Measurements from ENCODE around the gene PJA2.
"Not testable (repeated sequence)": the region's sequence is repeated elsewhere in the genome, so short reads cannot be mapped to it uniquely, and the experiment has no call there.

The PJA2 gene

GRCh38 chr5:109304309-109304708, 105.5 kb downstream of the PJA2 start:
- DNase-seq: no peak

GRCh38 chr5:109300367-109300766, 109.4 kb downstream of the PJA2 start:
- DNase-seq: no peak

DNA sequence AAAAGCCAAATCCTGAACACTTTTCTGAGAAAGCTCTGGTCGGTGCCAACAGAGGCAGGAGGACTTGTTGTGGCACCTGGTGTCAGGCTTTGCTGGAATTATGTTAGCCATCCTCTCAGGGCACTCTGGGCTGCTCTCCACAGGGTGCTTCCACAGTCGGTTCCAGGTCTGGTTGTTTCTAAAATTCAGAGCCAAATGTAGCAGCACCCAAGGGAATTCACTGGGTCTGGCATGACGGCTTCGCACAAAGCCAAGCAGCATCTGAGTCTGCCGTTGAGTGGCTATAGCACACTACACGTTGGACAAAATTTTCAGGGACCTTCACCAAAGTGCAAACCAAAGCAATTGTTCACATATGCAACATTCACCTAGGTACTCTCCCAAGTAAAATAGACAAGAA, 110.2 kb downstream of the PJA2 start:
- peak; percentile 65 to 93 for DNase-seq

- no peak for DNase-seq
These were observed 111.0 kb downstream of the PJA2 start for GRCh38 chr5:109298794-109299193.

DNA sequence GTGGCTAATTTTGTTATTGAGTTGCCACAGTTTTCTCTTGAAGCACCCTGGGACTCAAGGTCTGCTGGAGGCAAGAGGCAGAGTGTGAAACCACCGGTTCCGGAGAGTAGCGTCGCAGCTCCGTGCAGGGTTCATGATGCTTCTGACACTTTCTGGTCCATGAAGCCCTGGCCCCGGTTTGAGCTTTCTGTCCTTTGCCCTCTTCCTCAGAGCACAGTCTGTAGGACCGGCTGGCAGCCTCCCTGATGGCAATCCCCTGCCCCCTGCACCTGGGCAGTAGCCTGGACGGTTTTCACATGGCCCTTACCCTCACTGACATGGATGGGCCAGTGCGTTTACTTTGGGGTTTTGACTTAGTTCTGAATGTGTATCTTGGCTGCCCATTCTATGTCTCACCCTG, 111.9 kb downstream of the PJA2 start:
- DNase-seq: no peak

- DNase-seq: no peak
These were observed 118.7 kb downstream of the PJA2 start for GRCh38 chr5:109291090-109291489.

GRCh38 chr5:109290231-109290630, 119.5 kb downstream of the PJA2 start:
- no peak for DNase-seq

DNA sequence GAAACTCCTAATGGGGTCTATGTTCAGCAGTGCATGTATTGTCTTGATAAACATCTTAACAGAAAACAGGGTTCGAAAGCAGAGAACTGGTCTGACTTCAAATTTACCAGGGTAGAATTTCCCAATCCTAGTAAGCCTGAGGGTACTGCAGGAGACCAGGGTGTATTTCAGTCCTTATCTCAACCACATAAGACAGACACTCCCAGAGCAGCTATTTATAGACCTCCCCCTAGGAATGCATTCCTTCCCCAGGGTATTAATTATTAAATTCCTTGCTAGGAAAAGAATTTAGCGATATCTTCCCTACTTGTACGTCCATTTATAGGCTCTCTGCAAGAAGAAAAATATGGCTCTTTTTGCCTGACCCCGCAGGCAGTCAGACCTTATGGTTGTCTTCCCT, 123.1 kb downstream of the PJA2 start:
- DNase-seq: not testable (repeated sequence)
